HG03139 (cell line): ENCODE data around the gene ERG.

Experiments used
- ATAC-seq: cut with Tn5 transposase; IDR thresholded peaks from one replicate; pipeline ENCODE4 v1.9.1; 2021; ENCODE audit not compliant: unreplicated experiment

Gene ERG

DNA sequence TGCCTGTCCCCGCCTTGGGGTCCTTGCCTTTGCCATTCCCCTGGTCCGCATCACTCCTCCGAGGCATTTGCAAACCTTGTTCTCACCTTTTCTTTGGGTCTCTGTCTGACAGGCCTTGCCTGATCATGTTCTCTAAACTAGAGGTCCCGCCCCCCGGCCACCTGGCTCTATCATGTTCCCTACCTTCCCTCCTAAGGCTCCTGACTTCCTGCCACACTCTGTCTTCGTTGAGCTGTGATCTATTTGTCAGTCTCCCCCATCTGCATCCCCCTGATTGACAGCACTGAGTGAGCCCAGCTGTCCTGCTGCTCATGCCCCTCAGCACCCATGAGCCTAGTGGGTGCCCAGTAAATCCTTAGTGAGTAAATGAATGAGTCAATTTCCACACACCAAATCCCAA, 22.8 kb downstream of the ERG start:
- ATAC-seq, result no peak

GRCh38 chr21:38474796-38475195, 23.5 kb downstream of the ERG start:
- no peak for ATAC-seq

DNA sequence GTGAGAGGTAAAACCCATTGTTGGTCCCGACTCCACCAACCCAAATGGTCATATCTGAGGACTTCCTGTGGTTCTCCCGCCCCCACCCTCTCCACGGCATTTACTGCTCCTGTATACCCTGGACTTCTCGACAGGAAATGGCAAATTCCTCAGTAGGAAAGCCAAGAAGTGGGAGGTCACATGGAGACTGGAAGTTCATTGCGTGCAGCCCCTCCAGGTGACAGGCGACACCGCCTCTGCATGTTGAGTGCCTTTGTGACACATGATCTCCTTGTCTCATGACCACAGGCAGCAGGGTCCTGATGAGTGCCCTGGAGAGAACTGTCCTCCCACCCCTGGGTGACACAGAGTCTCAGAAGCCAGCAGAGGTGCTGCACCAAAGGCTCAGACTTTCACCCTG, 24.2 kb downstream of the ERG start:
- ATAC-seq, result no peak

- ATAC-seq, result no peak
These were observed 25.7 kb downstream of the ERG start for GRCh38 chr21:38472412-38473108.

GRCh38 chr21:38471766-38472165, 26.5 kb downstream of the ERG start:
- ATAC-seq, result no peak

GRCh38 chr21:38470755-38471154, 27.5 kb downstream of the ERG start:
- no peak for ATAC-seq

- no peak for ATAC-seq
These were observed 28.6 kb downstream of the ERG start for GRCh38 chr21:38469642-38470041.

DNA sequence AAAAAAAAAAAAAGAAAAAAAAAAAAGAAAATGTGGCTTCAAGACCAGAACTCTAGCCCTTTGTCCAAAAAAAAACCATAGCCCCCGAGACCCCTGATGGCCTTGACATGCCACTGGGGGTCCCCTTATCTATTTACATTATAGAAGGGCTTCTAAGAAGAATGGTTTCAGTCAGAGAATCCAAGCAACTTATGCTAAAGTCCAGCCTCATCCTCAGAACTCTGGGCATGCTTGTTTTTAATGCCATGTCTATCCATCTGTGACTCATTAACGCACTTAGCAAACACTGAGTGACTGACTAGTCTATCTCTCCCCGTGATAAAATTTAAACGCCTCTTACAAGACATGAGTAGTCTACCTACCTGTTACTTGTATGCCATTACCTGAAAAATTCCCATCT, 29.3 kb downstream of the ERG start:
- ATAC-seq, result no peak

DNA sequence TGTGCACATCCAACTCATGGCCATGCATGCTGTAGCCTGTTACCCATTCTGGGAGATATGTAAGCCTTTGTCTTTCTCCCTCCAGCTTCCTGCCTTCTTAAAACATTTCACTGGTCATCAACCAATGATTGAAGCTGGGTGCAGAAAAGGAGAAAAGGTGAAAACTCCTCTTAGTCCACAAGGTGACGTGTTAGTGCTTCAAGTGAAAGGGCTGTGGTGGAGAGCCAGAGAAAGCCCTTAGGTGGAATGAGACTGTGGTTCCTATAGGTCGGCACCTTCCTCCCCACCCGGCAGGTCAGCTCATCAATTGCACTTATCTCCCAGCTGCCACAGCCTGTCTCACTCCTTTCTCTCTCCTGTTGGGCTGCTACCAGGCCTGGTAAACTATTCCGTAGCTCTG, 30.4 kb downstream of the ERG start:
- no peak for ATAC-seq

- no peak for ATAC-seq
These were observed 30.9 kb downstream of the ERG start for GRCh38 chr21:38467374-38467773.

DNA sequence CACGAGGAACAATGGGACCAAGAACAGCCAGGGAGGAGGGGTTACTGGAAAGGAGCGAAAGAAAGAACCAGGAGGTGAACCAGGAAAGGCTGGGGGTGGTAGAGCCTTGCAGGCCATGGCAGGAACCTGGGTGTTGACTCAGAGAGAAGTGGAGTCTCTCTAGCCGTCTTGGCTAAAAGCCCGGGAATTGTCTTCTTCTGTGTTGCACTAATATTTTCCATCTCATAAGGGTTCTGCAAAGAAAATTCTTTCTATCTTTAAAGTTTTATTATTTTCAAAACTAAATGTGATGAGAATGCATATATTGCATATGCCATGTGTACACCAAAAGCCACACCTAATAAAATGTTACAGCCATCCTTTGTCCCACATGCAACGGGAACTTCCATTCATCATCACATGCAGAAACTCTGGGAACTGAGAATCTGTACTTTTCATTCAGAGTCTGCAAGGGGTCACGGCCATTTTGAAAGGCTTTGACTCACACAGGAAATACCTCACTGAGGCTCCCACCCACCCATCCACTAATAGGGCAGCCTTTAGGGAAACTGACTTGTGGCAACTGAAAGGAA, 38.0 kb downstream of the ERG start:
- no peak for ATAC-seq

GRCh38 chr21:38459490-38459889, 38.8 kb downstream of the ERG start:
- ATAC-seq, result no peak

- ATAC-seq, result no peak
These were observed 42.9 kb downstream of the ERG start for GRCh38 chr21:38455403-38455802.

DNA sequence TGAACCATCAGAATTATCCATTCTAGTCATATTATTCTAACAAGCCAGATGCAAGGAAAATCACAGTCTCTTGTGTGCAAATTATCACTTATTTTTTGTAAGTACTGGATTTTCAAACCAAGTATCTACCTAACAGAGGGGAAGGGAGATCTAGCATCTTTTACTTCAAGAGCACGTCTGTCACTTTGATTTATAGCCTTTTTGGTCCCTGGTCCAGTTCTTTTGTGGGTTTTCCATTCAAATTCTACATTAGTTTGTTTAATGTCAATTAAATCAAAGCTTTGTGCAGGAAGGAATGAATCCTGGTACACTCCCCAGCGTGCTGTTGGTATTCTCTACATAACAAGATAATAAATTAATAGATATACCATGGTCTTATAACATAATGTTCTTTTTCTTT, 43.6 kb downstream of the ERG start:
- no peak for ATAC-seq

DNA sequence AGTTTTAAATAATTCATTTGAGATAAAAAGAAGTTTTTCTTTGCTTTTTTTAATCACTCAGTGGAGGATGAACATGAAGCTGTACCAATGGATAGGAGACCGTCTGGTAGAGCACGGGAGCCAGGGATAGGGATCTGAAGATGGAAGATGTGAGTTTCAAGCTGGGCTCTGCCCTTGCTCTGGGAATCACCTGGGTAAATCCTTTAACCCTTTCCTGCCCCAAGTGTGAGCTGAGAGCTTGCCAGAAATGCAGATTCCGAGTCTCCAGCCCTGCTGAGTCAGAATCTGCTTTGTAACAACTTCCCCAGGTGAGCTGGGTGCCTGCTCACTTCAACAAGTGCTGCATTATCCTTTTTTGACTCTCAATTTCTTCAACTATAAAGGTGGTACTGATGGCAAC, 44.1 kb downstream of the ERG start:
- ATAC-seq, result no peak

DNA sequence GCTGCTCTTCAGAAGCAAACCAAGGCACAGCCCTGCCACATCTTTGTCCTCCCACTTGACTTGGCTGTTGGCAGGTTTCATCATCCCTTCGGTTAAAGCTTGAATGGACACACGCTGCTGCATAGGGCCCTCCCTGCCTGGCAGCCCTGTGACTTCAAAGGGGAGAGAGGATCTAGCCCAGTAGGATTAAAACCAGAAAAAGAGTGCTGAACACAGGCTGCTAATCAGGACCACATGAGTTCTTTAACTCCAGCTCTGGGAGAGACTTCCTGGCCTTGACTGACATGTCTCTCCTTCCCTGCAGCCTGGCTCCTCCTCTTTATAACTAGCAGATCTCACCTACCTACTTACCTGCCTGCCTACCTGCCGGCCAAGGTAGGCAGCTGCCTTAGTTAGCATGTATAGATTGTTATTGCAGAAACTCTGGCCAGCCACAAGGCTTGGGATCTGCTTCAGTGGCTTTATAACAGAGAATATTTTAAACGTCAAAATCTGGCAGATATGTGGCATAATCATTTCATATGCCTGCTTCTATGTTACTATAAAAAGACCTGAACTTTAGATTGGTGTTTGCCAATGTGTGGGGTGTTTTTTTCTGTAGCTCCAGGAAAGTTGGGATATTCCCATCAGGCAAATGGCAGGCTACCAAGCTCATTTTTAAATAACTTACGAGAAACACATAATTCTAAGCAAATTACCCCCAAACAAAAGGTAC, 49.4 kb downstream of the ERG start:
- no peak for ATAC-seq

- no peak for ATAC-seq
These were observed 50.7 kb downstream of the ERG start for GRCh38 chr21:38447611-38448010.

DNA sequence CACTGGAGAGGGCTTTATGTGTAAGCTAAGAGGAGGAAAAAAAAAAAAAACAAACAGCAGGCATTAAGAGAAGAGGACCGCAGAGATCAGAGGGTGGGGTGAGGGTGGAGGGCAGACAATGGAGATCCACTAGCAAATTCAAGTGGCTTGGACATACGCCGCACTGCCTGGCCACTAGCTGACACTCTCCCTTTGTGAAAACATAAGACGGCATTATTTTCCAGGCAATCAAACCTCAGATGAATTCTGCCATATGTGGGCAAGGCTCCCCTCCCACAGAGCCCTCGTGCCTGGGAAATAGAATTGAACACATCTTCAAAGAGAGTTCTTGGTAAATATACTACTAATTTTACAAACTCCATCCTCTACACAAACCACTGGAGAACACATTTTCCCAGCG, 53.6 kb downstream of the ERG start:
- no peak for ATAC-seq

DNA sequence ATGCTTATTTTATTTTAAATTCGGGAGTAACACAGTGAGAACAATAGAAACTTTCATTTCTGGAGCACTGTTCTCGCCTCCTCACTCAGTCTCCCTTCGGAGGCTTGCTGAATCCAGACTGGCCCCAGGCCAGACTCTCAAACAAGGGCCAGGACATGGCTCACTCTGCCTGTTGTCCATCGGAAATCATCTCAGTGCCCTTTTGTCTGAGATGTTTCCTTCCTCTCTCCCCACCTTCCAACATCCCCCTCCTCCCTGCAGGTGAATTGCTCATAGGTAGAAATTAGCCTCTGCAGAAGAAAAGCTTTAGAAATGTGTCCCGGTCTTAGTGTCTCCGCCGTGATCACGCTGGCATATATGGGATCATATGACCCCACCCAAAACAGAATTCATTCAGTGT, 55.2 kb downstream of the ERG start:
- ATAC-seq, result no peak

DNA sequence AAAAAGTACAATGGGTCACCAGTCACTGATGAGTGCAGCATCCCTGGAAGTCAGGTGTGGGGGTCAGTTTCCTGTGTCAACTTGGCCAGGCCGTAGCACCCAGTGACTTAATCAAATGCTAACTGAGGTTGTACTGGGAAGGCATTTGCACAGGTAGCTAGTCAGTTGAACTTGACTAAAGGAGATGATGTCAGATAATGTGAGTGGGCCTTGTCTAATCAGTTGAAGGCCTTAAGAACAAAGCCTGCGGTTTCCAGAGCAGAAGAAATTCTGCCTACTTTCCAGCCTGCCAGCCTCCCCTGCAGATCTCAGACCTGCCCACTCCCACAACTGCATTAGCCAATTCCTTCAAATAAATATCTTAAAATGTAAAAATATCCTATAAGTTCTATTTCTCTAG, 57.1 kb downstream of the ERG start:
- ATAC-seq, result no peak

- ATAC-seq, result no peak
These were observed 57.5 kb downstream of the ERG start for GRCh38 chr21:38440746-38441145.

GRCh38 chr21:38439957-38440356, 58.3 kb downstream of the ERG start:
- ATAC-seq, result no peak

DNA sequence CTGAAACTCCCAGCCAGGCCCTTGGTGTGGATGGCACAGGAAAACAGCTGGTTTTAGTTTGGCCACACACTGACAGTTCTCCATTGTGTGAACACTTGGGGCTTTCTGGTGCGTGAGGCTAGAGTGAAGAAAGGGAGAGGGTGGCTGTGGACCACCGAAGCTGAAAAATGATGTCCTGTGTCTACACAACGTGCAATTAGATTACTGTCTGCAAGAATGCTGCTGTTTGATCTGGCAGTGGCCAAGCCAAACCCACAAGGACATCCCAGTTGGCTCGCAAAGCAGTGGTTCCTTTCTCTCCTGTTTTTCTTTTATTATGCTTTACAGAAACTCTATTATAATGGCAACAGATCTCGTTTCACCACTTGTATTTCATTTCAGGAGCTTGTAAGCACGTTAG, 58.9 kb downstream of the ERG start:
- no peak for ATAC-seq
